NCI-H1105 treated with DMSO at 0.1 percent for 48 hours (cell line): ENCODE results near the gene REST.
A peak's percentile ranks its signal among the peaks of the same experiment; 100 is the strongest.
"Not testable (repeated sequence)": the region's sequence is repeated elsewhere in the genome, so short reads cannot be mapped to it uniquely, and the experiment has no call there.

Experiments used
- DNase-seq: peaks from one replicate; lab custom pipeline; 2025; lab: John Stamatoyannopoulos, UW

The REST gene

DNA sequence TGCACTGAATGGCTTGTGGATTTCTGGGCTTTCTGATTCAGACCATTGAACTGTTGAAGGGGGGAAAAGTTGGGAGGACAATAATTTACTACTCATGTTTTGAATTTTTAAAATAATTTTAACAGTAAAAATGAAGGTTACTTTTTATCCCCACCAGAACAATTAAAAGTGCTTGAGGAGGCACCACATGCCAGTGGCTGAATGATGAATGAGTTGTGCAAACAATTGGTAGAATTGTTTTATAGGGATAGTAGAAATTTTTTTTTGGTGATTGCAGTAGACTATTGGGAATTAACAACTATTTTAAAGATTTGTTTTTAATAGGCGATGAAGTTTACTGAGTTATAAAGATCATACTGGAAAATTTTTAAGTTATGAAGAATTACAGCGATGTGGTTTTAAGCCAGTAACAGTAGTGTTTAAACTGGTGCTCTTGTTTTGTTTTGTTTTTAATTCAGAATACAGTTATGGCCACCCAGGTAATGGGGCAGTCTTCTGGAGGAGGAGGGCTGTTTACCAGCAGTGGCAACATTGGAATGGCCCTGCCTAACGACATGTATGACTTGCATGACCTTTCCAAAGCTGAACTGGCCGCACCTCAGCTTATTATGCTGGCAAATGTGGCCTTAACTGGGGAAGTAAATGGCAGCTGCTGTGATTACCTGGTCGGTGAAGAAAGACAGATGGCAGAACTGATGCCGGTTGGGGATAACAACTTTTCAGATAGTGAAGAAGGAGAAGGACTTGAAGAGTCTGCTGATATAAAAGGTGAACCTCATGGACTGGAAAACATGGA is 2.7 kb downstream of the REST start:
- DNase-seq, result no peak

DNA sequence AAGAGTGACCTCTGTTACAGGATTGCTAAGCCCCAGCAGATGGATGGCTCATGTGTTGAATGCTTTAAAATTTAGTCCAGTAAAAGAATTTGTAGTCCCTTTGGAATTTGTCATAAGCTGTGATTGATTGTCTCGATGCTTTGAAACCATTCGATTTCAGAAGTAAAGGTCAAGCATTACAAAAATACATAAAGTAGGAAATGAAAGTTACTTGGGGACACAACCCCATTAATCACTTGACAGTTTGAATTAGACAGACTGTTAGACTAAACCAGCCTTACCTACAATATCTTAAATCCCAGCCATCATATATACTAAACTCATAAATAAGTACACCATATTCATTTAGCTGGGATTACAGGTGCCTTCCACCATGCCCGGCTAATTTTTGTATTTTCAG is 6.6 kb downstream of the REST start:
- DNase-seq, result no peak

DNA sequence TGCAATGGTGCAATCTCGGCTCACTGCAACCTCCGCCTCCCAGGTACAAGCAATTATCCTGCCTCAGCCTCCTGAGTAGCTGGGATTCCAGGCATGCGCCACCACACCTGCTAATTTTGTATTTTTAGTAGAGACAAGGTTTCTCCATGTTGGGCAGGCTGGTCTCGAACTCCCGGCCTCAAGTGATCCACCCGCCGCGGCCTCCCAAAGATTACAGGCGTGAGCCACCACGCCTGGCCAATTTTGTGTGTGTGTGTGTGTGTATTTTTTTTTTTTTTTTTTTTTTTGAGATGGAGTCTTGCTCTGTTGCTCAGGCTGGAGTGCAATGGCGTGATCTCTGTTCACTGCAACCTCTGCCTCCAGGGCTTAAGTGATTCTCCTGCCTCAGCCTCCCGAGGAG is 7.3 kb downstream of the REST start:
- not testable (repeated sequence) for DNase-seq

DNA sequence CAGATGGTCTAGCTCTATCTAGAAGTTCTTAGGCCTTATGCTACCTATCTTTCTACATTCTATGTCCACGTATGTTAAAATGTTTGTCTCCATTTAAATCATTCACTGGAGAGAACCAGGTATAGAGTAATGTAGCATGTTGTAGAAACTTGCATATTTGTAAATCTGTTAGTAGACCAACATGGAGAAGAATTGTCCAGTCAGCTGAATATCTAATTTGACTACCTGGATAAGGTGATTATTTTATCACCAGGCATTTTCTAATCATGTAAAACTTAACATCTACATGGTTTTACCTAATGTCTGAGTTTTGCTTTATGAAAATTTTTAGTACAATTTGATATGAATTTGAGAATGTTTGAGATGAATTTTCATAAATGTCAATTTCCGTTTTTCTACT is 19.5 kb downstream of the REST start:
- DNase-seq, result no peak

DNA sequence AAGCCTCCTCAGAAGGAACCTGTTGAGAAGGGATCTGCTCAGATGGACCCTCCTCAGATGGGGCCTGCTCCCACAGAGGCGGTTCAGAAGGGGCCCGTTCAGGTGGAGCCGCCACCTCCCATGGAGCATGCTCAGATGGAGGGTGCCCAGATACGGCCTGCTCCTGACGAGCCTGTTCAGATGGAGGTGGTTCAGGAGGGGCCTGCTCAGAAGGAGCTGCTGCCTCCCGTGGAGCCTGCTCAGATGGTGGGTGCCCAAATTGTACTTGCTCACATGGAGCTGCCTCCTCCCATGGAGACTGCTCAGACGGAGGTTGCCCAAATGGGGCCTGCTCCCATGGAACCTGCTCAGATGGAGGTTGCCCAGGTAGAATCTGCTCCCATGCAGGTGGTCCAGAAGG is 22.9 kb downstream of the REST start:
- DNase-seq, result no peak

DNA sequence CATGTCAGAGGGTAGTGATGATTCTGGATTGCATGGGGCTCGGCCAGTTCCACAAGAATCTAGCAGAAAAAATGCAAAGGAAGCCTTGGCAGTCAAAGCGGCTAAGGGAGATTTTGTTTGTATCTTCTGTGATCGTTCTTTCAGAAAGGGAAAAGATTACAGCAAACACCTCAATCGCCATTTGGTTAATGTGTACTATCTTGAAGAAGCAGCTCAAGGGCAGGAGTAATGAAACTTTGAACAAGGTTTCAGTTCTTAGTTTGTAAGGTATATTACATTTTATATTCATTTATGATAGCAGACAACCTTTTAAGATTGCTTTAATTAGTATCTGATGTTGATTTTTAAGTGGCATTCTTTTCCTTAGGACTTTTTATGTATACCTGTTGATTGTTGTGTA is 24.2 kb downstream of the REST start:
- DNase-seq, result no peak

DNA sequence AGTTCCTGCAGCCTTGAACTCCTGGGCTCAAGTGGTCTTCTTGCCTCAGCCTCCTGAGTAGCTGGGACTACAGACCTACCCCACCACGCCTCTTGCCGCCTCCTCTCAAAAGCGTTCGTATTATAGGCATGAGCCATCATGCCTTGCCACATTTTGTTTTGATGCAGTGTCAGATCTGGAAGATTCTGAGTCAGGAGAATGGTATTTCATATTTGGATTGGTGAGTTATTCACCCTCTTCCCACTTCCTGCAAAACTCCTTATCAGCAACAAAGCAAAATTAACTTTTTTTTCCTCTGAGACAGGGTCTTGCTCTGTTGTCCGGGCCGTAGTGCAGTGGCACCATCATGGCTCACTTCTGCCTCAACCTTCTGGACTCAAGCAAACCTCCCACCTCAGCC is 29.6 kb downstream of the REST start:
- no peak for DNase-seq

DNA sequence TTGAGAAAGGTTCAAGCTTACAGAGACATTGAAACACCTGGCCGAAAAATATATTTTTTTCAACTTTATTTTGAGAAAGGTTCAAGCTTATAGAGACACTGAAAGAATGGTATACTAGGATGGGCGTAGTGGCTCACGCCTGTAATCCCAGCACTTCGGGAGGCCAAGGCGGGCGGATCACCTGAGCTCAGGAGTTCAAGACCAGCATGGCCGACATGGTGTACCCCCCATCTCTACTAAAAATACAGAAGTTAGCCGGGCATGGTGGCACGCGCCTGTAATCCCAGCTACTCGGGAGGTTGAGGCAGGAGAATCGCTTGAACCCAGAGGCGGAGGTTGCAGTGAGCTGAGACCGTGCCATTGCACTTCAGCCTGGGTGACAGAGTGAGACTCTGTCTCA is 32.1 kb downstream of the REST start:
- DNase-seq, result not testable (repeated sequence)

DNA sequence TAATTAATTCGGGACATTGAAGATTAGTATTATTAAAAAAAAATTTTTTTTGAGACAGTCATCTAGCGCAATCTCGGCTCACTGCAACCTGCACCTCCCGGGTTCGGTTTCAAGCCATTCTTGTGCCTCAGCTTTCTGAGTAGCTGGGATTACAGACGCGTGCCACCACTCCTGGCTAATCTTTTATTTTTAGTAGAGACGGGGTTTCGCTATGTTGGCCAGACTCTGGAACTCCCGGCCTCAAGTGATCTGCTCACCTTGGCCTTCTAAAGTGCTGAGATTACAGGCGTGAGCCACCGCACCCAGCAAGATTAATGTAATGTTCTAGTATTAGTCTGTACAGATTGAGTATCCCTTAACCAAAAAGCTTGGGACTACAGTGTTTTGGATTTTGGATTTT is 32.7 kb downstream of the REST start:
- DNase-seq, result no peak

DNA sequence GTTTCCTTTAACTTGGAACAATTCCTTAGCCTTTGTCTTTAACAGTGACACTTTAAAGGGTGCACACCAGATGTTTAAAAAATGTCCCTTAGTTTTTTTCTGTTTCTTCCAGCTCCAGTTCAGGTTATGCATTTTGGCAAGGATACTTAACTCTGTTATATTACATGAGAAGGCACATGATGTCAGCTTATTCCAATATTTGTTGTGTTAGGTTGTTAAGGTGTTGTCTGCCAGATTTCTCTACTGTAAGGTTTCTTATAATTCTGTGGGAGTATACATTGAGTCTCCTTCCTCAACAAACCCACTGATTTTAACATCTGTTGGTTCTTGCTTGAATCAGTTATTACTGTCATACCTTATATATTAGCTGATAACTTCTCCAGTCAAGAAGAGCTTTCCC is 33.3 kb downstream of the REST start:
- no peak for DNase-seq

DNA sequence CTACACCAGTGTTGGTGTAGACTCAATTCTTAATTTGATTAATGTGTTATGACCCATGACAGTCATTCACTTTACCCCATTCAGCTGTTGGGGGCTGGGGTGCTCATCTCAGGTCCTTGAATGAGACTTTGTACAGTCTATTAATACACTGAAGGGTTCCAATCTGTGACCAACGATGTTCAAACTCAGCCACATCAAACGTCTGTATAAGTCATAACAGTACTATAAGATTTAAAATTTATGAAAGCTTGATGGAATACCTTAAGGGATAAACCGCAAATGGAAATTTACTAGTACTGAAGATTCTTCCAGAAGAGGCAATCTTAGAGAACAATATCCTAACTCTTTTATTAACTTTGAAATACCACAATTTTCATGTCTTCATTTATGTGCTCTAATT is 33.7 kb downstream of the REST start:
- DNase-seq, result no peak

DNA sequence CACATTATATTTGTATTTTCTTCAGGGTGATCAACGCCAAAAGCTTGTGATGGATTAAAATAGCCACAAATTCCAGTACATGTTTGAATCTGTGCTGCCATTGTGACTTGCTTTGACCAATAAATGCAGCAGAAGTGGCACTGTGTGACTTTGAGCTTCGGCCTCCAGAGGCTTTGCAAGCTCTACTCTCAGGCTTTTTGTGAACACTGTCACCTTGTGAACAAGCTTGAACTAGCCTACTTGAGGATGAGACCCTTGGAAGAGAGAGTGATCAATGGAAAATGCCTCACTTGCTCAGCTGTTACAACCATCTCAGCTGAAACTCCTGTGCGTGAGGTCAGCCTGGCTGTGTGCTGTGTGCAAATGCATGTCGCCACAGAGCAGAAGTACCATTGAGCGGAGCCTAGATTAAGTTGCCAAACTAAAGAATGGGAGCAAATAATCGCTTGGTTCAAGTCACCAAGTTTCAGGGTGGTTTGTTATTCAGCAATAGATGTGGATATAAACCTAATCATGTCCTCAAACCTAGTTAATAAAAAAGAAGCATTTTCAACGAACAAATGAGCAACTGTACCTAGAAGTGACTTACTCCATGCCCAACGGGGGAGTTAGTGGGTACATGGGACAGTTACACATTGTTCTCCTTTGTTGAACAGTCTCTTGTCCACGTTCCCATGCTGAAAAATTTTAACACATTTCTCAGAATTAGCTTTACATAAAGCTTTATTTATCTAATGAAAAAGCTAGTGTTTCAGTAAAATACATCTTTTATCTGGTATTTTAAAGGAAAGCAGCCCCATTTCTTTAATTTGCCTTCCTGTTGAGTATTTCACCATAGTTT is 46.2 kb downstream of the REST start:
- DNase-seq, result no peak

DNA sequence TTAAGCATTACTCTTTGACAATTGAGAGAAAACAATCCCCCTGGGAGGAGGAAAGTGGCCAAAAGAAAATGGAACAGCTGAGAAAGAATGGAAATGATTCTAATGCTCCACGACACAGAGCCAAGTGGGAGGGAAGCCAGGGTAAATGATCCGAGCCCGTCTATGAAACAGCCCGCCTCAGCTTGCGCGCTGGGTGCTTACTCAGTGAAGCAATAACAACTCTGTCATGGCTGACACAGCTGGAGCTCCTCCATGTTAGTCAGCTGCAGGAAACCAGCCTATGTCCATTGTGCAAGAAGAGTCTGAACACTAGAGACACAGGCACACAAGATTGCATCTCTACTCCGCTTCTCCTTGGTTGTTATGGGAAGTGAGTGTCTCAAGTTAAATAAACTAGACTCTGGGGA is 50.4 kb downstream of the REST start:
- peak; percentile 15 for DNase-seq

DNA sequence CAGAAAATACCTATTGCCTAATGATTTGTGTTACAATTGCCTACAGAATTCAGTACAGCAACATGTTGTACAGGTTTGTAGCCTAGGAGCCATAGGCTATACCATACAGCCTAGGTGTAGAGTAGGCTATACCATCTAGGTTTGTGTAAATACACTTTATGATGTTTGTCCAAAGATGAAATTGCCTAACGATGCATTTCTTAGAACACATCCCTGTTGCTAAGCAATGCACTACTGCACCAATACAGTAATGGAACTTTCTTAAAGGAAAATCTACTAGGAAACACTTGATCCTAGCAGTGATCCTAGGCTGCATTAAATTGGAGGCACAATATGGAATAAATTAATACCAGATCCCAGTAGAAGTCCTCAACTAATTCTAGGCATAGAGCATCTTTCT is 51.4 kb downstream of the REST start:
- DNase-seq, result no peak

DNA sequence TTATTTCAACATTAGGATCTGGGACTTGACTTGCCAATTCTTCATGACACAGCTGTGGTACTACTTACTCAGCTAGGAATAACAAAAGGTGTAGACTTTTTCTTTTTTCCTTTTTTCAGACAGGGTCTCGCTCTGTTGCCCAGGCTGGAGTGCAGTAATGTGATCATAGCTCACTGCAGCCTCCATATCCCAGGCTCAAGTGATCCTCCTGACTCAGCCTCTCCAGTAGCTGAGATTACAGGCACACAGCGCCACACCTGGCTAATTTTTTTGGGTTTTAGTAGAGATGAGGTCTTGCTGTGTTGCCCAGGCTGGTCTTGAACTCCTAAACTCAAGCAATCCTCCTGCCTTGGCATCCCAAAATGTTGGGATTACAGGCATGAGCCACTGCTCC is 53.4 kb downstream of the REST start:
- DNase-seq, result no peak

DNA sequence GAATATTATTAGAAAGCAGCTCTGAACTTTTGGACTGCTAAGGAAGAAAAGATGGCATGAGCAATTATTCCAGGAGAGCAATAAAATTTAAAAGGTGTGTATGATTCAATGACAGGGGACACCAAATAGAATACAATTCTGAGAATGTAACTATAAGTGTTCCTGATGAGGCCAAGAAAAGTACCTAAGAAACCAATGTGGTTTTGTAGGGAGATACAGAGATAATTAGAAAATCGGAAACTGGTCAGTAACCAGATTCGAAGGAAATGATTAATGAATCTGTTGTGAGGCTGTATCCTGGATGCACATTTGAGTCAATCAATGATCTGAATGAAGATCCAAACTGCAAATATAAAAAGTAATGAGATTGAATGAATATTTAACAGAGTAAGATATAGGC is 63.7 kb downstream of the REST start:
- DNase-seq, result no peak

DNA sequence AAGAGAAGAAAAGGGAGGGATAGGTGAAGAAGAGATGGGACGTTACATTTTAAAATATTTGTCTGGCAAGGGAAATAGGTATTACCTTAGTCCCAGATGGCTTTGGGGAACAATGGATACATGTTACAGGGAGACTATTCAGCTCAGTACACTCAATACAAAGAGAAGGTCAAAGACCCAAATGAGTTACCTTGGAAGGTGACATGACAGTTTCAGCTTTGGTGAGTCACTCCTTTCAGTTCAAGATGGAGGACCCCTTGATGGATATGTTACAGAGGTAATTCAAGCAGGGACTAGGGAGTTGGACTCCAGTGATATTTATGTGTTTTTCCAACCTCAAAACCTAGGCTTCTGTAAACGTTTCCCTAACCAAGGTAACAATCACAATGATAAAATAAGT is 64.7 kb downstream of the REST start:
- no peak for DNase-seq

DNA sequence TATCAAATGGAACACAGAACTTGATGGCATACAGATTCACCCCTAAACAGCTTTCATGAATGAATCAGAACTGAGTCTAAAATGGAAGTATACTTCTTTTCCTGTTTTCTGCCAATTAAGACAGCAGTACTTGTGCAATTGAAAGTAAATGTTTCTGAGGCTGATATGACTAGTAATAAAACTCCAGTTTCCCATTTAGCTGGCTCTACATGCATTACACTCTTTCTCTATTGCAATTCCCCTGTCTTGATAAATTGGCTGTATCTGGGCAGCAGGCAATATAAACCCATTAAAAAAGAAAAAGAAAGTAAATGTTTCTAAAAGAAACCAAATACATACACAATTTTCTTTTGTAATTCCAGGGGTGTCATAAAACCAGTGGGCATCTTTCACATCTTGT is 65.1 kb downstream of the REST start:
- DNase-seq, result no peak

DNA sequence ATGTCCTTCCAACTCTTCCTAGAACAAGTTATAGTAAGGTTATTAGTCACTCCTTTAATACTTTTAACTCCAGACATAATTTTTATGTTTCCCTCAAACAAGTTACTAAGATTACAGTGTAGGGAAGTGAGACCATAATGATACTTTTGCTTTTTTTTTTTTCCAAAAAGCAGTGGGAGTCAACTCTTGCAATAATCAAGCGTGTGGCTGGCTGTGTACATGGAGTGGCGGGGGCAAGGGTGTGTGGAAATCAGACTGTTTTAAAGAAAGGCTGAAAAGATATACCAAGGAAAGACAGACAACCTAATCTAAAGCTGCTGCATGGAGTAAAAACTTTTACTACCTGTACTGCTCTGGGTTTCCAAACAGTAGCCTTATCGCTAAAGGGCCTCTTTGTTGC is 65.6 kb downstream of the REST start:
- DNase-seq, result no peak

DNA sequence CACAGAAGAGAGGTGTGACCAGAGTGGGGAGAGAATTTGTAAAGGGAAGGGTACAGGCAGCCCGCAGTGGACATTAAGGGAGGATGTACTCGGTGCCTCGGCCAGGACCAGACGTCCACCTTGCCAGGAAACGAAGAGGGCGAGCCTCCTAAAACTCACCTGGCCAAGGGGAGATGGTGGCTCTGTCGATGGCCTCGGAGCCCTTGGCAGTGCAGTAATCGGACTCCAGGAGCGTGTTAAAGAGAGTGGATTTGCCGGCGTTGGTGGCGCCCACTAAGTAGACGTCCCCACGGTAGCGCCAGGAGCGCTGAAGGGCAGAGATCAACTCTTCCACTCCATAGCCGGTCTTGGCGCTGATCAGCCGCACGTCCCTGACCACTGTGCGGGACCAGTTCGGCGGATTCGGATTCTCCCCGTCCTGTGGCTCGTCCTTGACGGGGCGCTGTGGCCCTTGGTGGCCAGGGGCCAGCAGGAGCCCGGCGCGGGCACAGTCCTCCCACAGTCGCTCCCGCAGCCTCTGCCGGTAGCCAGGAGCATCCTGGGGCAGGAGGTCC is 68.7 kb downstream of the REST start:
- DNase-seq, result no peak

DNA sequence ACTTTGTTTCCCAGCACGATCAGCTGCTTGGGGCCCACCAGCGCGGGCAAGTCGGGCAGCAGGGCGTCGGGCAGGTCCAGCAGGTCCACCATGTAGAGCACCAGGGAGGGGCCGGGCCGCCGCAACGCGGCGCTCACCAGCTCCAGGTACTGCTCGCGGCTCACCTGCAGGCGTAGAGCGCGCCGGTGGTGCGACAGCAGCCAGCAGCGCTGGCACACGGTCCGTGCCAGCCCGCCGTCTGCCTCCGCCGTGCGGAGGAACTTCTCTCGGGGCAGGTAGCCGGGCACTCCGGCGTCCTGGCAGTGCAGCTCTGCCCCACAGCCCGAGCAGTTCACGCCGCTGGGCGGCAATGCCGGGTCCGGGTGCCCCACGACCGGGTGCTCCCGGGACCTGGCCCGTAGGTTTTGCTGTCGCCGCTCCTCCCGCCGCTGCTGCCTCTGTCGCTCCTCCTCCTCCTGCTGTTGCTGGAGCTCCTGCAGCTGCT is 69.2 kb downstream of the REST start:
- peak; percentile 27 for DNase-seq

DNA sequence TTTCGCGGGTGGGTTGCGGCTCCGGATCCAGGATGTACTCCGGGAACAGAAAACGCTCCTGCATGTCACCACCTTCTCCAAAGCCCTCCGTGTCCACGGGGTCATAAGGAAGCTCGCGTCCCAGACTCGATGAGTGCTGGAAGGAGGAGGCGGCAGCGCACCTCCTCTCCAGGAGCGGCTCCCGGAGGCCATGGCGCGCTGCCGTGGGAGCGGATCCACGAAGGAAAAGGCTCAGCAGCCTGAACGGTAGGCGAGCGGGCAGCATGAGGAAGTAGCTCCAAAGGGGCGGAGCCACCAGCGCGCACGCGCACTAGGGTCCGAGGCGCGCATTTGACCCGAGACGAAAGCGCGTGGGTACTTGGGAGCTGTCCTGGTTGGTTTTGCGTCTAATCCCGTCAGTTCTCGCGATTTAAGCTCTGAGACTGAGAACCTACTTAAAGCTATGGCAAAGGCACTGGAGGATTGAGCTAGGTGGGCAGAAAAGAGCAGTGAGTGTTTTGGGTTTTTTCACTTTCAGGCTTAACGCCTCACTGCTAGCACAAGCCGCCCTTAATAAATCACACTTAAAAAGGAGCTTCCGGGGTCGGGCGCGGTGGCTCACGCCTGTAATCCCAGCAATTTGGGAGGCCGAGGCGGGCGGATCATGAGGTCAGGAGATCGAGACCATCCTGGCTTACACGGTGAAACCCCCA is 69.8 kb downstream of the REST start, which contains the start of gene NOA1:
Gene NOA1 (minus strand): TSS at position 286 of the 692 bp plus-strand sequence. CDS start 21 bp downstream, at position 265.
- DNase-seq, result peak; percentile 91
